Activated CD4-positive, alpha-beta memory T cell treated with anti-CD3 and anti-CD28 coated beads, Interleukin-2, amount 10 ng/mL, durations not matched to agents 7 days and 5 days (primary cell): ENCODE results near the gene PPP1R3C. TPM values are rescaled to one million over a fixed set of nuclear protein-coding genes. Genes with fewer than 3 reads are reported as not detected.

ENCODE experiments used
- CTCF ChIA-PET: fragments of 350-600 bp; sonication (Branson Sonifier 250); formaldehyde crosslinking; loops from one replicate; lab custom pipeline; 2021; ENCODE audit warnings: antibody characterized with exemption, inconsistent platforms; lab: Charles Lee
- POLR2A ChIA-PET: fragments of 350-600 bp; sonication (Branson Sonifier 250); formaldehyde crosslinking; loops from one replicate; lab custom pipeline; 2021; ENCODE audit warnings: antibody characterized with exemption; lab: Charles Lee
- DNase-seq: peaks from one replicate; pipeline ENCODE4 v3.0.0-alpha.2; 2020
- H3K27ac Mint-ChIP-seq: one replicate; pipeline ENCODE4 v1.8.0; 2021; ENCODE audit warnings: mild to moderate bottlenecking, mixed read lengths
- H3K27me3 Mint-ChIP-seq: one replicate; pipeline ENCODE4 v1.8.0; 2021; ENCODE audit warnings: mixed read lengths
- H3K36me3 Mint-ChIP-seq: one replicate; pipeline ENCODE4 v1.8.0; 2021; ENCODE audit warnings: low read depth, mixed read lengths
- H3K4me1 Mint-ChIP-seq: one replicate; pipeline ENCODE4 v1.8.0; 2021; ENCODE audit warnings: mixed read lengths
- H3K4me3 Mint-ChIP-seq: one replicate; pipeline ENCODE4 v1.8.0; 2021; ENCODE audit warnings: mild to moderate bottlenecking, mixed read lengths
- H3K9me3 Mint-ChIP-seq: one replicate; pipeline ENCODE4 v1.8.0; 2021; ENCODE audit warnings: mixed read lengths
- total RNA-seq, 2 experiments: library from RNA; stranded (reverse); gene quantifications; one replicate each; pipeline ENCODE4 v1.2.3, GENCODE V29; 2021

The PPP1R3C gene
- total RNA-seq, 2 experiments from 2014 or later = 0.23 TPM; not detected in 1

GRCh38 chr10:91643700-91644099 is 10.8 kb upstream of the PPP1R3C start:
- ChIA-PET POLR2A (no interaction called here), CTCF (no interaction called here)
- no peaks in the 10 kb centered on the region for H3K4me1 Mint-ChIP-seq
- no peaks in the 10 kb centered on the region for H3K9me3 Mint-ChIP-seq
- H3K27me3 Mint-ChIP-seq = peaks cover 53% of the 10 kb centered on the region
- no peak overlapping the region for H3K4me3 Mint-ChIP-seq
- no peak for DNase-seq
- no peak overlapping the region for H3K27ac Mint-ChIP-seq
- no peaks in the 10 kb centered on the region for H3K36me3 Mint-ChIP-seq

- no peaks in the 10 kb centered on the region for H3K36me3 Mint-ChIP-seq
- ChIA-PET CTCF (no interaction called here), POLR2A (no interaction called here)
- no peaks in the 10 kb centered on the region for H3K9me3 Mint-ChIP-seq
- H3K27ac Mint-ChIP-seq = no peak overlapping the region
- no peak for DNase-seq
- H3K4me3 Mint-ChIP-seq = no peak overlapping the region
- H3K4me1 Mint-ChIP-seq = no peaks in the 10 kb centered on the region
- H3K27me3 Mint-ChIP-seq = peaks cover 53% of the 10 kb centered on the region
Measured at GRCh38 chr10:91642831-91643692, 10.2 kb upstream of the PPP1R3C start.

- H3K36me3 Mint-ChIP-seq = no peaks in the 10 kb centered on the region
Measured at GRCh38 chr10:91636892-91637291, 4.0 kb upstream of the PPP1R3C start.

GRCh38 chr10:91635401-91636400 is 2.8 kb upstream of the PPP1R3C start:
- Mint-ChIP-seq H3K9me3 (no peaks in the 10 kb centered on the region), H3K36me3 (no peaks in the 10 kb centered on the region), H3K27me3 (peaks cover 48% of the 10 kb centered on the region), H3K27ac (no peak overlapping the region), H3K4me3 (no peak overlapping the region), H3K4me1 (peaks cover 7% of the 10 kb centered on the region)
- ChIA-PET POLR2A (no interaction called here), CTCF (interaction anchor here (0.8 to 6.3 kb wide), 18 partner anchors 9 to 751 kb away, joined by 3 to 65 read pairs (median 3); no protein-coding TSS in a partner anchor)
- peak; percentile 44 for DNase-seq

More at GRCh38 chr10:91636892-91637291, 4.0 kb upstream of the PPP1R3C start:
- Mint-ChIP-seq H3K27me3 (peaks cover 46% of the 10 kb centered on the region), H3K27ac (no peak overlapping the region), H3K9me3 (no peaks in the 10 kb centered on the region), H3K4me1 (peaks cover 7% of the 10 kb centered on the region), H3K4me3 (no peak overlapping the region)
- ChIA-PET CTCF (interaction anchor here (0.7 to 6.3 kb wide), 5 partner anchors 57 to 338 kb away, joined by 3 to 65 read pairs (median 7); no protein-coding TSS in a partner anchor), POLR2A (no interaction called here)
- no peak for DNase-seq

- no peak overlapping the region for H3K27ac Mint-ChIP-seq
- no peaks in the 10 kb centered on the region for H3K9me3 Mint-ChIP-seq
- H3K27me3 Mint-ChIP-seq = peaks cover 51% of the 10 kb centered on the region
- CTCF ChIA-PET = interaction anchor here (0.8 to 6.3 kb wide), 15 partner anchors 8 to 750 kb away, joined by 3 to 65 read pairs (median 3); no protein-coding TSS in a partner anchor
- no peak overlapping the region for H3K4me3 Mint-ChIP-seq
- POLR2A ChIA-PET = no interaction called here
- no peak for DNase-seq
- H3K4me1 Mint-ChIP-seq = peaks cover 7% of the 10 kb centered on the region
- no peaks in the 10 kb centered on the region for H3K36me3 Mint-ChIP-seq
Measured at GRCh38 chr10:91634898-91635297, 2.0 kb upstream of the PPP1R3C start.

- ChIA-PET CTCF (interaction anchor here (0.9 to 6.3 kb wide), 5 partner anchors 18 to 750 kb away, joined by 3 to 65 read pairs (median 4); no protein-coding TSS in a partner anchor), POLR2A (no interaction called here)
- no peak overlapping the region for H3K27ac Mint-ChIP-seq
- peaks cover 54% of the 10 kb centered on the region for H3K27me3 Mint-ChIP-seq
- peaks cover 7% of the 10 kb centered on the region for H3K4me1 Mint-ChIP-seq
- no peak for DNase-seq
- H3K36me3 Mint-ChIP-seq = no peaks in the 10 kb centered on the region
- no peaks in the 10 kb centered on the region for H3K9me3 Mint-ChIP-seq
- no peak overlapping the region for H3K4me3 Mint-ChIP-seq
Measured at GRCh38 chr10:91634246-91634645, 1.4 kb upstream of the PPP1R3C start.

GRCh38 chr10:91630625-91631024 is 2.2 kb downstream of the PPP1R3C start:
- Mint-ChIP-seq H3K27me3 (peaks cover 43% of the 10 kb centered on the region), H3K27ac (no peak overlapping the region), H3K36me3 (no peaks in the 10 kb centered on the region), H3K4me3 (no peak overlapping the region), H3K9me3 (no peaks in the 10 kb centered on the region), H3K4me1 (peaks cover 7% of the 10 kb centered on the region)
- ChIA-PET CTCF (no interaction called here), POLR2A (no interaction called here)
- DNase-seq = no peak

- H3K27me3 Mint-ChIP-seq = peaks cover 40% of the 10 kb centered on the region
- CTCF ChIA-PET = no interaction called here
- POLR2A ChIA-PET = no interaction called here
Measured at GRCh38 chr10:91629715-91630549, 2.9 kb downstream of the PPP1R3C start.

GRCh38 chr10:91628383-91628782 is 4.5 kb downstream of the PPP1R3C start:
- Mint-ChIP-seq H3K4me1 (peaks cover 5% of the 10 kb centered on the region), H3K27ac (no peak overlapping the region), H3K27me3 (peaks cover 32% of the 10 kb centered on the region), H3K9me3 (no peaks in the 10 kb centered on the region), H3K4me3 (no peak overlapping the region), H3K36me3 (no peaks in the 10 kb centered on the region)
- DNase-seq = no peak
- ChIA-PET POLR2A (no interaction called here), CTCF (interaction anchor here (0.6 kb wide), 1 partner anchor 351 kb away, joined by 4 read pairs; no protein-coding TSS in a partner anchor)

More at GRCh38 chr10:91629715-91630549, 2.9 kb downstream of the PPP1R3C start:
- peaks cover 7% of the 10 kb centered on the region for H3K4me1 Mint-ChIP-seq
- no peaks in the 10 kb centered on the region for H3K9me3 Mint-ChIP-seq
- no peak overlapping the region for H3K27ac Mint-ChIP-seq
- H3K4me3 Mint-ChIP-seq = no peak overlapping the region
- DNase-seq = no peak
- no peaks in the 10 kb centered on the region for H3K36me3 Mint-ChIP-seq

GRCh38 chr10:91627344-91628102 is 5.3 kb downstream of the PPP1R3C start:
- Mint-ChIP-seq H3K4me3 (no peak overlapping the region), H3K36me3 (no peaks in the 10 kb centered on the region), H3K27me3 (peaks cover 31% of the 10 kb centered on the region), H3K27ac (no peak overlapping the region), H3K9me3 (no peaks in the 10 kb centered on the region), H3K4me1 (peaks cover under 1% of the 10 kb centered on the region)
- CTCF ChIA-PET = interaction anchor here (1.1 kb wide), 1 partner anchor 329 kb away, joined by 3 read pairs; no protein-coding TSS in a partner anchor
- no peak for DNase-seq
- POLR2A ChIA-PET = no interaction called here

- H3K36me3 Mint-ChIP-seq = no peaks in the 10 kb centered on the region
- no peaks in the 10 kb centered on the region for H3K9me3 Mint-ChIP-seq
- H3K4me3 Mint-ChIP-seq = no peak overlapping the region
- no peak overlapping the region for H3K27ac Mint-ChIP-seq
- CTCF ChIA-PET = interaction anchor here (0.9 to 1.1 kb wide), 2 partner anchors 9 to 329 kb away, joined by 3 read pairs; no protein-coding TSS in a partner anchor
- no peaks in the 10 kb centered on the region for H3K4me1 Mint-ChIP-seq
- DNase-seq = no peak
- peaks cover 25% of the 10 kb centered on the region for H3K27me3 Mint-ChIP-seq
- POLR2A ChIA-PET = no interaction called here
Measured at GRCh38 chr10:91626936-91627335, 5.9 kb downstream of the PPP1R3C start.
